ENCODE data around the gene ATF6.

GRCh38 chr1:162008799-162009198 lies 242.7 kb downstream of the ATF6 start:
- TF ChIP-seq CTCF (IDR thresholded peaks at IDR 0.05; ENCODE audit: low read depth, low read length, poor library complexity, severe bottlenecking) (no peak), EZH2phosphoT487 (IDR thresholded peaks at IDR 0.05; ENCODE audit: borderline replicate concordance, low read length) (no peak)

Data from DOHH2 (cell line).